ENCODE measurements around the gene CSRP1.
A peak's percentile ranks its signal among the peaks of the same experiment; 100 is the strongest.
"Not testable (repeated sequence)": the region's sequence is repeated elsewhere in the genome, so short reads cannot be mapped to it uniquely, and the experiment has no call there.

CSRP1 gene

GRCh38 chr1:201537891-201538611 lies 31.1 kb upstream of the CSRP1 start:
- DNase-seq = no peak

DNA sequence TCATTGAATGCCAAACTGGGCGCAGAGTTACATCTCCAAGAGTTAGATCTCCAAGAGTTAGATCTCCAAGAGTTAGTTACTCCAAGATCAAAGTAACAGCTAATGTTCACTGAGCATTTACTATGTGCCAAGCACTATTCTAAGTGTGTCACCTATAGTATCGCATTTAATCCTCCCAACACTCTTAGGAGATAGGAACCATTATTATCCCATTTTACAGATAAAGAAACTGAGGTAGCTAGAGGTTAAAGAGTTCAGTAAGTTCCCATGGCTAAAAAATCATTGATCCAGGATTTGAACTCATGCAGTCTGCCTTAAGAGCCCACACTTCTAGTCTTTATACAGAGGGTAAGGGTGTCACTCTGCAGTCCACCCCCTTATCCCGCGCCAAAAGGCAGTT lies 30.5 kb upstream of the CSRP1 start:
- no peak for DNase-seq

DNA sequence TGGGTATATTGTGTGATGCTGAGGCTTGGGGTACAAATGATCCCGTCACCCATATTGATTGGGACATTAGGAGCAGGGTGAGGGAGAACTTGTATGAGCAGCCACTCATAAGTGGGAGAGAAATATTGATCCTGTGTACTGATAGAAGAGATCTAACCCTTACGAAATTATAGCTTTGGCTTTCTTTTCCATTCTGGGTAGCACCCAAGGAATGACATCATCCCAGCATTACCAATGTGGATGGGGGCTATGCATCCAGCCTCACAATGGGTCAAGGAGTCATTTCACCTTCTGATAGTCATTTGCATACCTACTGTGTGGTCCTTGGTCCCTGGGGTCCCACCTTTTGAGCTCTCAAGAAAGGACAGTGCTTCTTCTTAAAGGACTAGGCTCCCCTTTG lies 30.1 kb upstream of the CSRP1 start:
- DNase-seq = no peak

- no peak for DNase-seq
These were observed 29.6 kb upstream of the CSRP1 start for GRCh38 chr1:201536558-201536957.

DNA sequence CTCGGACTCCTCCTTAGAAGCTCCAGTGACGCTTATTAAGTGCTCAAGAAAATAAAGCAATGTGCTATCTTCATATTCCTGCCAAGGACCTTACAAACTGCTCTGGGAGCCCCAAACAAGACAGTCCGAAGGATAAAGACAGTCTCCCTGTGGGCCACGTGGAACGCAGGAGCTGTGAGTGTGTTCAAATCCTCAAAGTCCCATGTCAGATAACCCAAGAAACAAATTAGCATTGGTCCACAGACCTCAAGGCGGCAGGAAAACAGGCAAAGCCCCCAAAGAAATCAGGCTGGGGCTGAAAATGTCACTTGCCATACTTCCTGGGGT lies 29.0 kb upstream of the CSRP1 start:
- no peak for DNase-seq

DNA sequence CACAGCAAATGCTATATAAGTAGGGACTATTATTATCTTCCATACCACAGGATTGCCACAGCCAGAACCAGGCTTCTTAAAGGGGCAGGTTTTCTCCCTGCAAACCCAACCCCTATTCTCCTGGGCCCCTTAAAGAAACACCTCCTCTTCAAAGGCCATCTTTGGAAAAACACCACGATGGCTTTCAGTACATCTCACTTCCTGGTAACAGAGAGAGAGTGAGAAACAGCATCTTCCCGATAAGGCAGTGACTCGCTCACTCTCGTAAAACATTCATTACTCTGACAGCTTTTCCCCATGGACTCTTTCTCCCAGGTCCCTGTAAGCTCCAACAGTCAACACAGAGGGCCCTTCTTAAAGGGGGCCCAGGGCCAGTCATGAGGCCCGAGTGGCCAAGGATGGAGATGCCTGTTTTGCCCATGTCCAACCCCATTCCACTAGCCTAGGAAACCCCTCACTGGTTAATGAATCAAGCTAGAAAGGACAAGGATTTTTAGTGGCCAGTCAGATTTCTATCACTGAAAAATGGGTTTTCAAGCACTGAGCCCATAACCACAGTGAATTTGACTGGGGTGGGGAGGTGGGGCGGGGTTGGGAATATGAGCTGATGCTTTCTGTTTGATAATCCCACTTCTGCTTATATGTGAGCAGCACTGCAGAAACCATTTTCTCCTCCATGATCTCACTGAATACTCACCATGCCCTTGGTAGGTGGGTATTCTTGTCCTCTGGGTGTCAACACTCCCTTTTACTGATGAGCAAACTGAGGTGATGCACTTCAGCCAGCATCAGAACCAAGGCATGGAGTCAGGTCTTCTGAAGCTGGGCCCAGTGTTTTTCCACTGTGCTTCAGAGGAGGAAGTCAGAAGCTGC lies 28.4 kb upstream of the CSRP1 start:
- peak in 2 of 3 experiments; percentile 8 to 10 for DNase-seq

DNA sequence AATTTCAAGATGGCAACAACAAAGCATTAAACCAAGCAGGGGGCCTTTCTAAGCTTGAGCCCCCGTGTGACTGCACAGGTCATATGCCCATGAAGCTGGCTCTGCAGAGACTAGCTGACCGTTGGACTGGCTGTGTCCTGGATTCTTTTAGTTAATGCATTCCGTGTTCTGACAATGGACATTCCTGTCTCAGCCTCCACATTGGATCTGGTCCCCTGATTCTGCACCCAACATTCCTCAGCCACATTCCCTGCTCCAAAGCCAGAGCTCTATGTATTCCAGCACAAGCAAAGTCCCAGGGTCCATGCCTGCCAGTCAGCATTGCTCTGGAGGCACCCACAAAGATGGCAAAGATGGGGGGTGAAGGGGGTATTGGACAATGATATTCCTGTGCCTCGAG lies 26.9 kb upstream of the CSRP1 start:
- no peak for DNase-seq

DNA sequence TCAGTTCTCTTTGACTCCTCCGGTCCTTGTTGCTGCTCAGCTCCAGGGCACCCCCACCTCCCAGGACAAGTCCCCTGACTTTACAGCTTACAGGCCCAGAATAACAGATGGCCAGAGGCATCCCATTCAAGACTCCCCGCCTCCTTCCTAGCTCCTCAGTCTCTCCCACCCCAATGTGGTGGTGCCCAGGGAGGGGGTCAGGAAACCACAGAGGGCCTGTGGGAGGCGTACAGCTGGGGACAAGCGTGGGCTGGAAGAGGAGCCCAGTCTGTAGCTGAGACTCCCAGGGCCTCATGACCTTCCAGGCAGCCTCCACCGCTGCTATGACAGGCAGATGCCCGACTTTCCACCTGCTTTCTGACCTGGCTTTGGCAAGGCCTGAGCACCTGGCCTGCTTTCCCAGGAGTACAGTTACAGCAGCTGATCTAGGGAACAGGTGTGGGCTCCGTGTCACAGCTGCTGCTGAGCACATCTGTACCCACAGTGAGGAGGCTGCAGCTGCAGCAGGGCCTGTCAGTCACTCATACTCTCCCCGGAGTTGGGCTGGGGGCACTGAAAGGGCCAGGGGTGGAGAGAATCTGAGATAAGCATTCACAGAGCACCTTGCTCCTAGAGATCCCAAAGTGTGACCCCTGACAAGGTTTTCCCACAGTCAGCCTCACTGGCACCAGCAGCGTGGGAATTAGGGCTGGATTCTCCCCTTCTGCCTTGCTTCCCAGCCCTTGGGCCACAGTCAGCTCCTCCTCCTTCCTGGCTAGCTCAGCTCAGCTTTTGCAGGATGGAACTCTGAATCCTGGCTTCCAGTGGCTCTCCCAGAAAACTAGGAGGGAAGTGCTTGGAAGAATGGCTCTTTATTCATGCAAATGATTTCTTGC lies 24.9 kb upstream of the CSRP1 start:
- DNase-seq = peak; percentile 44 to 88 (median 67)

DNA sequence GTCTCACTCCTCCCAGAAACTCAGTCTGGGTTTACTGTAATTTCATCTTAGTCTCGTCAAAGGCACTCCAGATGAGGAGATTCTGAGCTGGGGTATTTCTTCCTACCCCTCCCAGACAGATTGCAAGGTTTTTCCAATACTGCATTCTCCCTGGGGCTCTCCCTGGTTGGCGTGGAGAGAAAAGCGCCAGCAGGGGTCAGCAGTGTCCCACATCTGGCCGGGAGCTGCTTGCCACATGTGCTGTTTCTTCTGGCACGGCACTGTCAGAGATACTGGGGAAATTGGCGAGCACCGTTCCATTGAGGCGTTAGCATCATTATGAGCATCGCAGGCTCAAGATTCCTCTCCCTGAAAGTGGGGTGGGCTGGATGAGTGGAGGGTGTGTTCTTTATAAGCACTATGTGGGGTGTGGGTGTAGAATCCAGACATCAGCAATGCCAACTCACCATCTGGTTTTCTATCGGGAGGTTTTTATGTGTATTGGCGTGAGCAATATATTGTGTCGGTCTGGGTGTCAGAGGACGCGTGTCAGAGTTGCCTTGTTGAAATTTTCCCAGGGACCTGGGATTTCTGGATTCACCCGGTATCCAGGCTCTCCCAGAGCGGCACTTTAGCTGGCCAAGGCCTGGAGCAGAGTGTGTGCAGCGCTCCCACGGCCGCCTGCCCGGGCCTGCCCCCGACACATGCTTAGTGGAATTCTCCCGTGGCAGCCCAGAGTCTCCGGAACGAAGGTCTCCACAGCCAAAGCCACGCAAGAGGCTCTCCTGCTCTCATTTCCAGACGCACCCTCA lies 24.0 kb upstream of the CSRP1 start:
- DNase-seq = peak; percentile 42 to 70 (median 53)

GRCh38 chr1:201528631-201529252 lies 21.8 kb upstream of the CSRP1 start:
- no peak for DNase-seq

- DNase-seq = no peak
These were observed 21.0 kb upstream of the CSRP1 start for GRCh38 chr1:201527879-201528278.

DNA sequence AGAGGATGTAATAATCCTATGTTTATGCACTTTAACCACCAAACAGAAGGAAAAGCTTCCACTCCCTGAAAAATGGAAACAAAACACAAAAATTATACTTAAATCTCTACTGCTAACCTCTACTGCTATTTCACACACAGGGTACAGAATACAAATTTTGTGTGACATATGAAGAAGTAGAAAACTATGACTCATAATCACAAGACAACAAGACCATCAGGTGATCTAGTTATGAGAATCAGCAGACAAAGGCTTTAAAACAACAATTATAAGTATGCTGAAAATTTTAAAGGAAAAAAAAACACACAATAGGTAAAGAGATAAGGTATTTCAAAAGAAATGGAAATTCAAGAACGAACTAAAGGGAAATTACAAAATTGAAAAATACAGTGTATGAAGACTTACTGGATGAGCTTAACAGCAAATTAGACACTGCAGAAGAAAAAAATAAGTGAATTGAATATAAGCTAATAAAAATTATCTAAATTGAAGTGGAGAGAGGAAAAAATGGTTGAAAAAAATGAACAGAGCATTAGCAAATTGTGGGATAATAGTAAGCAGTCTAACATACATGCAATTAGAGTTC lies 18.4 kb upstream of the CSRP1 start:
- no peak for DNase-seq

DNA sequence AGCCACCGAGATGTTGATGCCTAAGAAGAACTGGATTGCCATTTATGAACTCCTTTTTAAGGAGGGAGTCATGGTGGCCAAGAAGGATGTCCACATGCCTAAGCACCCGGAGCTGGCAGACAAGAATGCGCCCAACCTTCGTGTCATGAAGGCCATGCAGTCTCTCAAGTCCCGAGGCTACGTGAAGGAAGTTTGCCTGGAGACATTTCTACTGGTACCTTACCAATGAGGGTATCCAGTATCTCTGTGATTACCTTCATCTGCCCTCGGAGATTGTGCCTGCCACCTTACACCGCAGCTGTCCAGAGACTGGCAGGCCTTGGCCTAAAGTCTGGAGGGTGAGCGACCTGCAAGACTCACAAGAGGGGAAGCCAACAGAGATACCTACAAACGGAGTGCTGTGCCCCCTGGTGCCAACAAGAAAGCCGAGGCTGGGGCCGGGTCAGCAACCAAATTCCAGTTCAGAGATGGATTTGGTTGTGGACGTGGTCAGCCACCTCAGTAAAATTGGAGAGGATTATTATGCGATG lies 13.2 kb upstream of the CSRP1 start:
- not testable (repeated sequence) for DNase-seq

- DNase-seq = no peak
These were observed 11.1 kb upstream of the CSRP1 start for GRCh38 chr1:201518071-201518470.

GRCh38 chr1:201517631-201518030 lies 10.7 kb upstream of the CSRP1 start:
- no peak for DNase-seq

- no peak for DNase-seq
These were observed 9.7 kb upstream of the CSRP1 start for GRCh38 chr1:201516511-201517127.

DNA sequence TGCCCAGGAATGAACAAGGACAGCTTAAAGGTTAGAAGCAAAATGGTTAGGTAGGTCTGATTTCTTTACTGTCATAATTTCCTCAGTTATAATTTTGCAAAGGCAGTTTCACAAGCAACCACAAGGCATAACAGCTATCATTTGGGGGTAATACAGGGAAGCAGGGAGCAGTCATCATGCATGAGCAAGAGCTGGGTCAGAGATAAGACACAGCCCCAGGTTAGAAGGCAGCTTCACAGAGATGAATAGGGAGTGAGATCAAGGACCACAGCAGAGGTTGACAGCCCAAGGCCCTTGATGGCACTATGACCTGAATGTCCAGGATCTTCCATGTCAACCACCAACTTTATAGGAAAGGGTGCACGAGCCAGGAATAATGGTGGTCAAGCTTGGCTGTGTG lies 9.0 kb upstream of the CSRP1 start:
- no peak for DNase-seq

- no peak for DNase-seq
These were observed 8.3 kb upstream of the CSRP1 start for GRCh38 chr1:201515062-201515750.

DNA sequence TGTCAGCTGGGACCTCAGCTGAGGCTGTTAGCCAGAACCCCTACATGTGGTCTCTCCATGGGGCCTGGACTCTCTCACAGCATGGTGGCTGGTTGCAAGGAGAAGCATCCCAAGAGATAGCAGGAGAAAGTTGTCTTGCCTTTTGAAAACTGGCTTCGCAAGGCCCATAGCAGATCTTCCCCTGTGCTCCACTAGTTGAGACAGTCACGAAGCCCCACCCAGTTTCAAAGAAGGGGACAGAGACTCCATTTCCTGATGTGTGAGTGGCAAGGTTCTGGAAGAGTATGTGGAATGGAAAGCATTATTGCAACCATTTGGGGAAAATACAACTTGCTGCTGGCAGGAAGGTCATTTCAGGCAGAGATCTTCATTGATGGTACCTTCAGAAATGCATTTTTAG lies 7.5 kb upstream of the CSRP1 start:
- no peak for DNase-seq

- no peak for DNase-seq
These were observed 6.7 kb upstream of the CSRP1 start for GRCh38 chr1:201513498-201514243.
